ENCODE measurements around the gene CLK1.
A peak's percentile ranks its signal among the peaks of the same experiment; 100 is the strongest.

Gene CLK1

DNA sequence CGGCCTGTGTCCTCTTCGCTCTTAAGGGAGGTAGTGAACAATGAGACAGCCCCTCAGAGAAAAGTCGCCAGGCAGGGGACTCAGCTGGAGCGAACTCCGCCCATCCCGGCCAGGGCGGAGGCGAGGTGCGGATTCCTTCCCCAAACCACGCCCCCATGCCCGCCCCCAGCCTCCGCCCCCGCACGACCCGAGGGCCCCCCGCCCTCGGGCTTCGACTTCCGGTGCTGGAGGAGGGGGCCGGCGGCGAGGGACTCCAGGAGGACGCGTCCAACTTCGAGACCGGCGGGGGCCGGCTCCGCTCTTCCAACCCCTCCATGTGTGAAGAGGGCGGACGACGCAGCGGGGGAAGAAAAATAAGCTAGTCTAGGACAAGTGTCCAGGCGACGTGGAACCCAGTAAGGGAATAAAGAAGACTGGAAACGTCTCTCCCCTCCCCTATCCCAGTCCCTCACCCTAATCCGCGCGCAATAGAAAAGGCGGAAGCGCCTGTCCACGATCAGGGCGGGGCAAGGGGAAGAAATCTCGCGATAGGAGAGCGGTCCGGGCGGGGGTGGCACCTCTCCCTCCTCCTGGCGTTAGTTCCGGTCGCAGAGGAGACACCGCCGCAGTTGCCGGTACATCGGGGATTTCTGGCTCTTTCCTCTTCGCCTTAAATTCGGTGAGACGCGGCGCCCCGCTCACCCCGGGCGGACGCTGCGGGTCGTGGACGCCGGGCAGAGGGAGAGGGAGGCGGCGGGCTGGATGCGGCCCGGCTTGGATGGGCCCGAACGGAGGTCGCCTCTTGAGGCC, 52.9 kb downstream of the CLK1 start, which contains the start of gene BZW1:
TSS of gene BZW1 (plus strand) at position 578 of the 789 bp plus-strand sequence. CDS start 1,308 bp downstream, outside the sequence.
- no peak for TF ChIP-seq ESRRG (CRISPR knock-in tag; IDR thresholded peaks at IDR 0.05)
- TF ChIP-seq, protein P1, sequence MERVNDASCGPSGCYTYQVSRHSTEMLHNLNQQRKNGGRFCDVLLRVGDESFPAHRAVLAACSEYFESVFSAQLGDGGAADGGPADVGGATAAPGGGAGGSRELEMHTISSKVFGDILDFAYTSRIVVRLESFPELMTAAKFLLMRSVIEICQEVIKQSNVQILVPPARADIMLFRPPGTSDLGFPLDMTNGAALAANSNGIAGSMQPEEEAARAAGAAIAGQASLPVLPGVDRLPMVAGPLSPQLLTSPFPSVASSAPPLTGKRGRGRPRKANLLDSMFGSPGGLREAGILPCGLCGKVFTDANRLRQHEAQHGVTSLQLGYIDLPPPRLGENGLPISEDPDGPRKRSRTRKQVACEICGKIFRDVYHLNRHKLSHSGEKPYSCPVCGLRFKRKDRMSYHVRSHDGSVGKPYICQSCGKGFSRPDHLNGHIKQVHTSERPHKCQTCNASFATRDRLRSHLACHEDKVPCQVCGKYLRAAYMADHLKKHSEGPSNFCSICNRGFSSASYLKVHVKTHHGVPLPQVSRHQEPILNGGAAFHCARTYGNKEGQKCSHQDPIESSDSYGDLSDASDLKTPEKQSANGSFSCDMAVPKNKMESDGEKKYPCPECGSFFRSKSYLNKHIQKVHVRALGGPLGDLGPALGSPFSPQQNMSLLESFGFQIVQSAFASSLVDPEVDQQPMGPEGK (CRISPR knock-in tag; IDR thresholded peaks at IDR 0.05; ENCODE audit: borderline replicate concordance): 0 out of 2 replicates have a peak, but pooled peaks have one; percentile 54
- ATAC-seq: peak; percentile 89

DNA sequence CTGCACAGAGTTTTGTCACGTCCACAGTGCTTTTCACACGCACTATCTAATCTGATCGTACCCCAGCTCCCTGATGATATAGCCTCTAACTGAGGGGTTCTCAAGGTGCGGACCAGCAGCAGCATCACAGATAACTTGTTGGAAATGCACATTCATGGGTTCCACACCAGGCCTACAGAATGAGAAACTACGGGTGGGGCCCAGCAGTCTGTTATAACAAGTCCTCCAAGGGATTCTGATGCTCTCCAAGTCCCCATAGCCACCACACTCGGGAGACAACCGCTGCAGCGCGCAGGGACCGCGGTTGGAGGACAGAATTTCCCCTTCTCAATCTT, 53.5 kb downstream of the CLK1 start:
- ATAC-seq: no peak; the same call in 2 of the 3 replicates
- TF ChIP-seq TOX (CRISPR knock-in tag; IDR thresholded peaks at IDR 0.05; ENCODE audit: borderline replicate concordance) (no peak), ZFP30 (CRISPR knock-in tag; IDR thresholded peaks at IDR 0.05) (no peak), GLIS3 (CRISPR knock-in tag; IDR thresholded peaks at IDR 0.05) (no peak), ZC3H10 (CRISPR knock-in tag; IDR thresholded peaks at IDR 0.05) (no peak), ISL1 (CRISPR knock-in tag; IDR thresholded peaks at IDR 0.05) (no peak), ZFP3 (CRISPR knock-in tag; IDR thresholded peaks at IDR 0.05) (no peak)
- TF ChIP-seq, protein P2, sequence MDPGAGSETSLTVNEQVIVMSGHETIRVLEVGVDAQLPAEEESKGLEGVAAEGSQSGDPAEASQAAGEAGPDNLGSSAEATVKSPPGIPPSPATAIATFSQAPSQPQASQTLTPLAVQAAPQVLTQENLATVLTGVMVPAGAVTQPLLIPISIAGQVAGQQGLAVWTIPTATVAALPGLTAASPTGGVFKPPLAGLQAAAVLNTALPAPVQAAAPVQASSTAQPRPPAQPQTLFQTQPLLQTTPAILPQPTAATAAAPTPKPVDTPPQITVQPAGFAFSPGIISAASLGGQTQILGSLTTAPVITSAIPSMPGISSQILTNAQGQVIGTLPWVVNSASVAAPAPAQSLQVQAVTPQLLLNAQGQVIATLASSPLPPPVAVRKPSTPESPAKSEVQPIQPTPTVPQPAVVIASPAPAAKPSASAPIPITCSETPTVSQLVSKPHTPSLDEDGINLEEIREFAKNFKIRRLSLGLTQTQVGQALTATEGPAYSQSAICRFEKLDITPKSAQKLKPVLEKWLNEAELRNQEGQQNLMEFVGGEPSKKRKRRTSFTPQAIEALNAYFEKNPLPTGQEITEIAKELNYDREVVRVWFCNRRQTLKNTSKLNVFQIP (CRISPR knock-in tag; IDR thresholded peaks at IDR 0.05; ENCODE audit: borderline replicate concordance, low read depth): no peak

DNA sequence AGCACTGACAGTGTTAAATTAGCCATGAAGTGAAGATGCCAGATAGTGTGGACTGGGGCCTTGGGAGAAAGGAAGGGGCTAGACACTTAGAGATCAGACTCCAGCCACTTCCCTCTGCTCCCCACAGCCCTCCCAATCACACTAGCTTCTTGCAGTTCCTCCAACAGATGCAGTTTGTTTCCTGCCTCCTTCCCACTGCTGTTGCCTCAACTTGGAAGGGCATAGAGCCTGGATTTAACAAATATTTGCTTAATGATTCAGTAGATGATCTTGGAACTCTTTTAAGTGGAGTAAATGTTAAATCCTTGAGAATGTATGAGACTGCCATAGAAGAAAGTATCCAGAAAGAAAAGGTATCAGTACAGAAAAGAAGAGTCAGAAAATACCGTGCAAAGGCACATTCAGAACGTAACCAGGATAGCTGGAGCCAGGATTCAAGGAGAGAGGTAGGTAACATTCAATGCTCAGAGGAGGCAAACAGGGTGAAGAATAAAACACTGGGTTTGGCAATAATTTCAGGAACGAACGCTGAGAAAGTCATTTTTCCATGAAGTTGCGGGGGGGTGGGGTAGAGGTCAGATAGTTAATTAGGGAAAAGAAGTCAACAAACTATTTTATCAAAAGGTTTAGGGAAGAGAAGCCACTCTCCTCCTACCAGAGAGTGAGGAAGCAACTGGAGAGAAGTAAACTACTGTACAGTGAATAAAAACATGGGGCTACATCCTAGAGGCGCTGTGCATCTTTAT, 54.0 kb downstream of the CLK1 start:
- peak; percentile 3; the same call in 1 of the 3 replicates for ATAC-seq
- TF ChIP-seq, protein P3, sequence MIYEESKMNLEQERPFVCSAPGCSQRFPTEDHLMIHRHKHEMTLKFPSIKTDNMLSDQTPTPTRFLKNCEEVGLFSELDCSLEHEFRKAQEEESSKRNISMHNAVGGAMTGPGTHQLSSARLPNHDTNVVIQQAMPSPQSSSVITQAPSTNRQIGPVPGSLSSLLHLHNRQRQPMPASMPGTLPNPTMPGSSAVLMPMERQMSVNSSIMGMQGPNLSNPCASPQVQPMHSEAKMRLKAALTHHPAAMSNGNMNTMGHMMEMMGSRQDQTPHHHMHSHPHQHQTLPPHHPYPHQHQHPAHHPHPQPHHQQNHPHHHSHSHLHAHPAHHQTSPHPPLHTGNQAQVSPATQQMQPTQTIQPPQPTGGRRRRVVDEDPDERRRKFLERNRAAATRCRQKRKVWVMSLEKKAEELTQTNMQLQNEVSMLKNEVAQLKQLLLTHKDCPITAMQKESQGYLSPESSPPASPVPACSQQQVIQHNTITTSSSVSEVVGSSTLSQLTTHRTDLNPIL (CRISPR knock-in tag; IDR thresholded peaks at IDR 0.05; ENCODE audit: low read depth): no peak

DNA sequence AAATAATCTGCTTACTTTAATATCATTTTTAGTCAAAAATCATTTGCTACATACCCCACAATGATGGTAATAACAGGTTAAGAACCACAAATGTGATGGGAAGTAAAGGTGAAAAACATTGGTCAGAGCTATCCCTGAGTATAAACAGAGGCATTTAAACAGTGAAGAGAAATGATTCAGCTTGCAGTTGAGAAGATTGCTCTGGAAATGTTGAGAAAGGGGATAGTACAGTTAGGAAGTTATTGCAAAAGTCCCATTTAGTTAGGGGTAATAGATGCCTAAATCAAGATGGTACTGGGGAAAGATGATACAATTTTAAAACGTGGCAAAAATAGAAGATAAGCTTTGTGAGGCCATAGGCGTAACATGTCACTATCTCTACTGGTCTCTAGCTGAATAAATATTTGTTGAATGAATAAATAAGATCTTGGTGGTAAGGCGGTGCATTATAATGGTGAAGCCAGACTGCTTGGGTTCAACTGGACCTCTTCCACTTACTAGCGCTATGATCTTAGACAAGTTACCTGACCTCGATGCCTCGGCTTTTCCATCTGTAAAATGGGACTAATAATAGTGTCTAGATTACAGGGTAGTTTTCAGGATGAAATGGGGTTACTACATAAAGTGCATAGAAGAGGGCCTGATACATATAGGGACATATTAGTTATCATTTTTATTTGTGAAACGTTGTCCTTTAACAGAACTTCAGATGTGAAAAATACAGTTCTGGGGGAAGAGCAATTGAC, 54.8 kb downstream of the CLK1 start:
- no peak for TF ChIP-seq ZFP30 (CRISPR knock-in tag; IDR thresholded peaks at IDR 0.05)
- ATAC-seq: no peak

Data from SK-N-SH treated with all-trans-retinoic acid at 6 μM for 48 hours (cell line).